ENCODE data around the gene ASCL1.

Gene ASCL1

GRCh38 chr12:102995372-102995771 lies 37.9 kb downstream of the ASCL1 start:
- H3K4me3 ChIP-seq (ENCODE audit: low read depth, low read length) = no peak overlapping the region
- TF ChIP-seq CTCF (IDR thresholded peaks at IDR 0.05; ENCODE audit: borderline replicate concordance, insufficient read depth, low read depth, low read length) = no peak
